DMS79 treated with DMSO at 0.1 percent for 48 hours (cell line): ENCODE results near the gene SLC10A3.
A peak's percentile ranks its signal among the peaks of the same experiment; 100 is the strongest.

Experiments used
- DNase-seq: peaks from one replicate; lab custom pipeline; 2025; lab: John Stamatoyannopoulos, UW

Gene SLC10A3

DNA sequence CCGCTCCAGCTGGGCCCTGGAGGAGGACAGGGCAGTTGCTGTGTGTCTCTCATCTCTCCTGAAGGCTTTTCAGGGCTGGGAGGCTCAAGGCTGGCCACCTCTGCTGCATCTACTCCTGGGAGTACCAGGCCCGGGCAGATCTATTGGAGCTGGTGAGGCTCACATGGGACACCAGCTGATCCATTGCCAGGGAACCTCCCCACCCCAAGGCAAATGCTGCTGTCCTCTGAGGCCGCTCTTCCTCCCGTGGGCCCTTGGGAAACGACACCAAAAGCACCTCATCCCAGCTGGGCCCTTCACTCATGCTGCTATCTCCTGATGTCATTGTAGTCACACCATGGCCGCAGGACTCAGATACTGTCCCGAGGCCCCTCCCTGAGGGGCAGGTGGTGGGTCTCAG is 7.6 kb downstream of the SLC10A3 start:
- DNase-seq = no peak

- DNase-seq = no peak
These were observed 8.4 kb downstream of the SLC10A3 start for GRCh38 chrX:154481911-154482601.

GRCh38 chrX:154481195-154481594 is 9.2 kb downstream of the SLC10A3 start:
- no peak for DNase-seq

- peak; percentile 8 for DNase-seq
These were observed 11.5 kb downstream of the SLC10A3 start, which contains the start of gene LAGE3 for GRCh38 chrX:154478728-154479622. Gene LAGE3, minus strand, starts transcription at chrX:154479281. Its CDS starts 366 bp downstream, at chrX:154478915.

DNA sequence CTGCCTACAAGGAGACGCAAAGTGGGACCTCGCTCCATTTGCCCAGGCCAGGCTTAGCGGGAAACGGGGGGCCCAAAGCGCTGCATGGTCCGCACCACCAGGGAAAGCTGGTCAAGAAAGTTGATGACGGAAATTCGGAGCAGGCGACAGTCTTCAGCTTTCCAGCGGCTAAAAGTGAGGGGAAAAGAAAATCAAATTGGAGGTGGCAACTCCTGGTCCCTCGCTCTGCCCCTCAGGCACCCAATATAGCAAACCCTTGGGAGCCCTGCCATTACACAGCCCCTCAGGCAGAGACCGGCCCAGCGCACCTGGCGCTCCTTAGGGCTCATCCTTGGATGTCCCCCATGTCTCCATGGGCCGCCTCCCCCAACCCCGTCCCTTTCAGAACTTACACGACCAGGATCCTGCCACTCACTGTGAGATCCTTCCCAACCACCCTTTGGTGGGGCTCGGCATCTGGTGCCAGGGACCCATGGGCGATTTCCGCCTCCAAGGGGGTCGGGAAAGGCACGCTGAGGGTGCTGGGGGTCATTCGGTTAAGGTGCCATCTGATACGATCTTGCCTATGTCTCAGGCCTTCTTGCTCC is 12.4 kb downstream of the SLC10A3 start:
- DNase-seq = no peak

GRCh38 chrX:154476821-154477220 is 13.6 kb downstream of the SLC10A3 start:
- DNase-seq = no peak

DNA sequence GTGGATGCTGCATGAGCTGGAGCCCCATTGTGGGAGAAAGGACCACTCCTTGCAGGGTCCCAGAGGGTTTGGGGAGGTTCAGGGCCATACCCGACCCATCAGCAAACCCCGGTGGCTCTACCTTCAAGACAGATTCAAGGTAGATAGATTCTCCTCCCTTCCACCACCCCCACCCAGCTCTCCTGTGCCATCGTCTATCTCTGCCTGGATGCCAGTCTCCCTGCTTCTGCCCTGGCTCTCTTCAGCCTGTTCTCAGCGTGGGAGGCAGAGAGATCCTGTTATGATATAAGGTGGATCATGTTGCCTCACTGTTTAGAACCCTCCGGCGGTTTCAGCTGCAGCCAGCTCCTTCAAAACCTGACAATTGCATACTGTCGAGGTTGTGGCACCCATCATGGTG is 16.7 kb downstream of the SLC10A3 start:
- no peak for DNase-seq

DNA sequence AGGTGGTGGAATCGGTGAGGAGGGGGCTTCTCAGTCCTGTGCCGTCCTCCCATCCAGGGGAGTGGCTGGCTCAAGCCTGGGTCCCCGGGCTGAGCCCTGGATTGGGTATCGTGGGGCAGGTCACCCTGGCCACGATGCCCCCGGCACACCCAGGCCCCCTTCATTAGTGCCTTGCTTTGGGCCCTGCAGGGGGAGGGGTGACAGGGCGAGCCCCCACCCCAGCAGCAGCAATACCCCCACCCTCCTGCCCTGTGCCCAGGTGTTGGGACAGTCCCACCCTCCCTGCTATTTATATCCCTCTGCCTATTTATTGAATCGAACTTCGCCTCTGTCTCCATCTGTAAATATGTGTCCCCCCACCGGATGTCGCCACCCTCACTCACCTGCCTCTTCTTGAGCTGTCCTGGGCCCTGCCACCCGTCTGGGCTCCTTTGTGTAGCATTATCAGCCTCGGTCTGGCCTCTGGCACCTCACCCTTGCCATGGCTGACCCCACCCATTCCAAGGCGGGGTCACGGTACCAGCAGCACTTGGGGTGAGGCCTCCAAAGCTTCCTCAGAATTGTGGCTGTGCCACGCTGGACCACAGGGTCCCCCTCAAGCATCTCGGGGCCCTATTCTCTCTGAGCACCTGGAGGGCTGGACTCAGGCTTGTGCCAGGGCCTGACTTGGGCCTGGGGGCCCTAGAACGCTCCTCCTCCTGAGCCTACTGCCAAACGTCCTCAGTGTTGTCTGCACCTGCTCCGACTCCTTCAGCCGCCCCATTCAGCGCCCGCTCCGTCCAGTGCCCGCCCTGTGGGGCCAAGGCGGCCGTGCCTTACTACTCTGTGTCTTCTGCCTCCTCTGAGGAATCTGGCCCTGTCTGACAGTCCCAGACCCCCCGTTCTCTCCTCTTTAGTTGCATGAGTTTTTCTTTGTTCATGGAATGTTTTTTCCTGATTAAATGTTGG is 17.5 kb downstream of the SLC10A3 start:
- no peak for DNase-seq

DNA sequence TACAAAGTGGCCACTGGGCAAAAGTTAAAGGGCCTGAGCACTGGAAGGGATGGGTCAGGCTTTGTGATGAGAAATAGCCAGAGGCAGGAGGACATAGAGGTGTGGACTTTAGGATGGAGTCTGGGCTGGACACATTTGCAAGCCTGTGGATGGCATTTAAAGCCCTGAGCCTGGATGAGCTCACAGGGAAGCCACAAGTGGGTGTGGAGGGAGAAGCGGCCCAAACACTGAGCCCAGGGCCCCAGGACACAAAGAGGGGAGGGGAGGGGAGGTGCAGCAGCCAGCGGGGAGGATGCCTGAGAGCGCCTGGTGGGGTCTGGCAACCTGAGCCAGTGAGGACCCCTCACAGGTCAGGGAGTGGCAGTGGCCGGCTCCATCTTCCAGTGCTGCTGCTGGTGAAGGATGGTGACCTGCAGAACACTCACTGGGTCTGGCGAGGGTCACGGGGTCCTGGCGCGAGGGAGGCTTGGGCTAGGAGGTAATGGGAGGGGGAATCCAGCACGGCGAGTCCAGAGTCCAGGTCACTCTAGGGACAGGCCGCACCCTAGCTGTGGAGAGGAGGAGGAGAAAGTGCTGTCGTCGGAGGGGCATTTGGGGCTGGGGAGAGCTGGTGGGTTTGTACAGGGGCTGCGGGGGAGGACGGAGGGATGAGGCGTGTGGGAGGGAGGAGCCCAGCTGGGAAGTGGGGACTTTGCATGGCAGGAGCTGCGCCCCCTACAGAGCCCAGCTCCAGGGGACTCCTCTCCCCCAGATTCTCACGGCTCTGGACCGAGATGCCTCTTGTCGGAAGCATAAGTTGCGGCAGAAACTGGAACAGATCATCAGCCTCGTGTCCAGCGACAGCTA is 18.4 kb downstream of the SLC10A3 start:
- no peak for DNase-seq

DNA sequence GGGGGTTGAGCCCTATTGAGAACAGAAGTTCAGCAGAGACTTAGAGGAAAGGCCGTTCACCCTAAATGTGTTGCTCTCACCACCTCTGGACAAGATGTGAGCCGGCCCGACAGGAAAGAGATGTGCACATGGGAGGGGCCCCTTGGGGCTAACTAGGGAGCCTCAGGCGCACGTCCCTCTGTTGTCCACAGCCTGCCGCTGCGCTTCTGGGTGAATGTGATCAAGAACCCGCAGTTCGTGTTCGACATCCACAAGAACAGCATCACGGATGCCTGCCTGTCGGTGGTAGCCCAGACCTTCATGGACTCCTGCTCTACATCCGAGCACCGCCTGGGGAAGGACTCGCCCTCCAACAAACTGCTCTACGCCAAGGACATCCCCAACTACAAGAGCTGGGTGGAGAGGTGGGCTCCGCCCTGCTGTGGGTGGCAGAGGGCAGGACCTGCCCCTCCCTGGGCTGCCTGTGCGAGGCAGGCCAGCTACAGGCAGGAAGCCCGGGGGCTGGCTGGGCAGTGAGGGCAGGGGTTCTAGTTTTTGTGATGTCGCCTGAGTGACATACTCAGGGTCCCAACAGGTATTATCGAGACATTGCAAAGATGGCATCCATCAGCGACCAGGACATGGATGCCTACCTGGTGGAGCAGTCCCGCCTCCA is 19.4 kb downstream of the SLC10A3 start:
- no peak for DNase-seq

DNA sequence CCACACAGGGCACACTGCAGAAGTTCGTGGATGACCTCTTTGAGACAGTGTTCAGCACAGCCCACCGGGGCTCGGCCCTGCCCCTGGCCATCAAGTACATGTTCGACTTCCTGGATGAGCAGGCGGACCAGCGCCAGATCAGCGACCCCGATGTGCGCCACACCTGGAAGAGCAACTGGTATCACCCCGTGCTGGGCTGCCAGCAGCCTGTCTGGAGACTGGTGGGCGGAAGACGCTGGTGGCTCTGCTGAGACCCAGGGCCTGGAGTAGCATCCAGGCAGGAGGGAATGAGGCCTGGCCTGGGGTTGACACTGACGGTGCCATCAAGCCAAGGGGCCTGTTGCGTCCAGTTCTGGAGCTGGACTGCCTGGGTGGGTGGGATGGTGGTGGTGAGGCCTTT is 20.0 kb downstream of the SLC10A3 start:
- no peak for DNase-seq

DNA sequence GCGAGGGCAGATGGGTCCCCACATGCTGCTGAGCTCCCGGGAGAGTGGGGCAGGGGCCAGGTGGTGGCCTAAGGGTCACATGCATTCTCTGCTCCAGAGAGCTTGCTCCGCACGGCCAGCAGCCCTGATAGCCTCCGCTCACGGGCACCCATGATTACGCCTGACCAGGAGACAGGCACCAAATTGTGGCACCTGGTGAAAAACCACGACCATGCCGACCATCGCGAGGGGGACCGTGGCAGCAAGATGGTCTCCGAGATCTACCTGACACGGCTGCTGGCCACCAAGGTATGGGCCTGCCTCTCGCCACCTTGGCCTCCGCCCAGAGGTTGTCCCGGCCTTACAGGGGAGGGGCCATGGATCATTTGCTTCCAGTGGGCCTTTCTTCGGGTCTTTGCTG is 20.5 kb downstream of the SLC10A3 start:
- no peak for DNase-seq

- no peak for DNase-seq
These were observed 21.3 kb downstream of the SLC10A3 start for GRCh38 chrX:154469114-154469513.

- DNase-seq = no peak
These were observed 22.2 kb downstream of the SLC10A3 start for GRCh38 chrX:154468217-154468616.

DNA sequence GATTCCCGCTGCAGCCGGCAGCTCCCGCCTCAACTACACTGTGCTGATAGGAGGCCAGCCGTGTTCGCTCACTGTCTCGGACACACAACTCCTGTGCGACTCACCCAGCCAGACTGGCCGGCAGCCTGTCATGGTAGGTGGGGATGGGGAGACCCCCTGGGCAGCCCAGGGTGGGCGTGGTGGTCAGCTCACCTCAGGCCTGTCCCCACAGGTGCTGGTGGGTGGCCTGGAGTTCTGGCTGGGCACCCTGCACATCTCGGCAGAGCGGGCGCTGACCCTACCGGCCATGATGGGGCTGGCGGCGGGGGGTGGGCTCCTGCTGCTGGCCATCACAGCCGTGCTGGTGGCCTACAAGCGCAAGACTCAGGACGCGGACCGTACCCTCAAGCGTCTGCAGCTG is 22.9 kb downstream of the SLC10A3 start:
- DNase-seq = no peak

- no peak for DNase-seq
These were observed 23.5 kb downstream of the SLC10A3 start for GRCh38 chrX:154466907-154467306.

DNA sequence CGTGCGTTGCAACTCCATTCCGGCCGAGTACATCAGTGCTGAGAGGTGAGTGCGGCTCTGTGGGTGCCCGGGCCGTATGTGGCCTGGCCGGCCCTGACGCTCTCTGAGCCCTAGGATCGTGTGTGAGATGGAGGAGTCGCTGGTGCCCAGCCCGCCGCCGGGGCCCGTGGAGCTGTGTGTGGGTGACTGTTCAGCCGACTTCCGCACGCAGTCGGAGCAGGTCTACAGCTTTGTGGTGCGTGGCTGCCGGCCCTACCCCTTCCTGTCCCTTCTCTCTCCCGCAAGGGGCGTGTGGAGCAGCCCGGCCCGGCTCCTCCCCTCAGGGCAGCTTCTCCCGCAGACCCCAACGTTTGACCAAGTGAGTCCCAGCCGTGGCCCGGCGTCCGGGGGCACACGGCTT is 24.4 kb downstream of the SLC10A3 start:
- DNase-seq = no peak

- no peak for DNase-seq
These were observed 24.8 kb downstream of the SLC10A3 start for GRCh38 chrX:154465601-154466000.

GRCh38 chrX:154464806-154465365 is 25.5 kb downstream of the SLC10A3 start:
- DNase-seq = no peak
